HepG2 (cell line): ENCODE results near the gene PHKB.

Experiments used
- CBX1 ChIP-seq: IDR thresholded peaks from one replicate; pipeline ENCODE4 v1.6.1; 2016; ENCODE audit warnings: antibody characterized with exemption, low read depth
- EZH2 ChIP-seq: conservative IDR thresholded peaks from 2 replicates; pipeline ENCODE4 v1.6.1; 2012; ENCODE audit warnings: mild to moderate bottlenecking, low read depth, low read length, moderate library complexity
- HNRNPUL1 ChIP-seq: fragments of 200-400 bp; formaldehyde crosslinking; IDR thresholded peaks from 2 replicates; pipeline ENCODE4 v1.6.1; 2017; ENCODE audit warnings: low read depth, mild to moderate bottlenecking, low read length, moderate library complexity
- POLR2A ChIP-seq, 2 experiments: IDR thresholded peaks; 2 replicates each; pipeline ENCODE4 v1.6.1; 2011; ENCODE audit warnings: low read depth in 2 of 2, low read length in 2 of 2, mild to moderate bottlenecking in 1 of 2, moderate library complexity in 1 of 2; ENCODE audit not compliant: insufficient read depth in 1 of 2
- SMARCE1 ChIP-seq: fragments of 450-650 bp; IDR thresholded peaks from 2 replicates; pipeline ENCODE4 v1.6.1; 2017; ENCODE audit warnings: borderline replicate concordance
- SNRNP70 ChIP-seq: fragments of 200-400 bp; formaldehyde crosslinking; IDR thresholded peaks from 2 replicates; pipeline ENCODE4 v1.6.1; 2017; ENCODE audit warnings: mild to moderate bottlenecking, low read depth, low read length, moderate library complexity
- ZEB1 ChIP-seq: IDR thresholded peaks from 2 replicates; pipeline ENCODE4 v1.6.1; 2012; ENCODE audit warnings: mild to moderate bottlenecking, low read depth, inconsistent platforms; ENCODE audit not compliant: insufficient replicate concordance
- ZFP1 ChIP-seq: IDR thresholded peaks from 2 replicates; pipeline ENCODE4 v1.6.1; 2016
- ZNF251 ChIP-seq: sonication (generic); formaldehyde crosslinking; IDR thresholded peaks from 2 replicates; pipeline ENCODE4 v1.9.0; 2021; ENCODE audit warnings: mild to moderate bottlenecking, missing genetic modification reagents
- ZNF263 ChIP-seq: sonication (generic); formaldehyde crosslinking; IDR thresholded peaks from 2 replicates; pipeline ENCODE4 v1.4.0; 2020; ENCODE audit warnings: missing genetic modification reagents
- ZNF749 ChIP-seq: sonication (generic); formaldehyde crosslinking; IDR thresholded peaks from 2 replicates; pipeline ENCODE4 v1.8.0; 2022; ENCODE audit warnings: mild to moderate bottlenecking, missing genetic modification reagents, moderate library complexity, borderline replicate concordance
- ZNF879 ChIP-seq: sonication (generic); formaldehyde crosslinking; IDR thresholded peaks from 2 replicates; pipeline ENCODE4 v1.8.1; 2023; ENCODE audit warnings: missing genetic modification reagents
- TF ChIP-seq, protein P1 (sequence below): sonication (generic); formaldehyde crosslinking; IDR thresholded peaks from 2 replicates; pipeline ENCODE4 v1.5.0; 2020; ENCODE audit warnings: mild to moderate bottlenecking, missing genetic modification reagents, moderate library complexity

DNA sequence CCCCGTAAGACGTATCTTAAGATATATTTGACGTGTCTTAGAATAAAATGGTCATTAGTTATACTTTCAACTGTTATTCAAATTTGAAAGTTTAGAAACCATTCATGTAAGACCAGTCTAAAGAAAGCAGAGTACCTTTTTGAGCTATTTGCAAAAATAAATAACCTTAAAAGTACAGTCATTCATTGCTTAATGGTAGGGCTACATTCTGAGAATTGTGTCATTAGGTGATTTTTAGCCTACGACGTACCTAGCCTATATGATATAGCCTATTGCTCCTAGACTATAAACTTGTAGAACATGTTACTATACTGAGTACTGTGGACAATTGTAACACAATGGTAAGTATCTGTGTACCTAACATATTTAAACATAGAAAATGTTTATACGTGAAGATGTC is 139.2 kb downstream of the PHKB start:
- no peak for TF ChIP-seq SNRNP70
- TF ChIP-seq ZNF879 (CRISPR knock-in tag): no peak
- TF ChIP-seq EZH2: no peak
- no peak for TF ChIP-seq CBX1
- TF ChIP-seq POLR2A (IDR thresholded peaks at IDR 0.05; ENCODE audit: insufficient read depth in 1 of 2, low read depth in 2 of 2, low read length in 2 of 2): no peak
- TF ChIP-seq ZNF251 (CRISPR knock-in tag): no peak
- no peak for TF ChIP-seq SMARCE1
- no peak for TF ChIP-seq ZNF749
- TF ChIP-seq, protein P1, sequence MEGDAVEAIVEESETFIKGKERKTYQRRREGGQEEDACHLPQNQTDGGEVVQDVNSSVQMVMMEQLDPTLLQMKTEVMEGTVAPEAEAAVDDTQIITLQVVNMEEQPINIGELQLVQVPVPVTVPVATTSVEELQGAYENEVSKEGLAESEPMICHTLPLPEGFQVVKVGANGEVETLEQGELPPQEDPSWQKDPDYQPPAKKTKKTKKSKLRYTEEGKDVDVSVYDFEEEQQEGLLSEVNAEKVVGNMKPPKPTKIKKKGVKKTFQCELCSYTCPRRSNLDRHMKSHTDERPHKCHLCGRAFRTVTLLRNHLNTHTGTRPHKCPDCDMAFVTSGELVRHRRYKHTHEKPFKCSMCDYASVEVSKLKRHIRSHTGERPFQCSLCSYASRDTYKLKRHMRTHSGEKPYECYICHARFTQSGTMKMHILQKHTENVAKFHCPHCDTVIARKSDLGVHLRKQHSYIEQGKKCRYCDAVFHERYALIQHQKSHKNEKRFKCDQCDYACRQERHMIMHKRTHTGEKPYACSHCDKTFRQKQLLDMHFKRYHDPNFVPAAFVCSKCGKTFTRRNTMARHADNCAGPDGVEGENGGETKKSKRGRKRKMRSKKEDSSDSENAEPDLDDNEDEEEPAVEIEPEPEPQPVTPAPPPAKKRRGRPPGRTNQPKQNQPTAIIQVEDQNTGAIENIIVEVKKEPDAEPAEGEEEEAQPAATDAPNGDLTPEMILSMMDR (CRISPR knock-in tag): no peak
- no peak for TF ChIP-seq ZEB1
- TF ChIP-seq ZNF263 (CRISPR knock-in tag): no peak
- TF ChIP-seq ZFP1 (CRISPR knock-in tag): no peak
- no peak for TF ChIP-seq HNRNPUL1
